Stimulated activated CD4-positive, alpha-beta T cell treated with anti-CD3 and anti-CD28 coated beads, Interleukin-1b, Interleukin-23, amount 100 ng/mL, for 24 hours (primary cell): Measurements from ENCODE around the gene UAP1L1.
"Not testable (repeated sequence)": the region's sequence is repeated elsewhere in the genome, so short reads cannot be mapped to it uniquely, and the experiment has no call there.

Experiments
- DNase-seq, 4 experiments: peaks; one replicate each; pipeline ENCODE4 v3.0.0-alpha.2; 2020; ENCODE audit warnings: low read depth in 4 of 4, low spot score in 1 of 4

UAP1L1 gene

GRCh38 chr9:137055385-137056364, 21.6 kb upstream of the UAP1L1 start:
- DNase-seq = no peak

GRCh38 chr9:137056739-137057415, 20.4 kb upstream of the UAP1L1 start:
- no peak for DNase-seq

- DNase-seq = no peak
Observed at GRCh38 chr9:137057545-137057944, 19.8 kb upstream of the UAP1L1 start.

GRCh38 chr9:137058521-137059234, 18.6 kb upstream of the UAP1L1 start:
- no peak for DNase-seq

GRCh38 chr9:137062384-137062783, 14.9 kb upstream of the UAP1L1 start:
- DNase-seq = no peak

- DNase-seq = not testable (repeated sequence)
Observed at GRCh38 chr9:137062798-137063197, 14.5 kb upstream of the UAP1L1 start.

GRCh38 chr9:137063311-137064026, 13.8 kb upstream of the UAP1L1 start:
- no peak for DNase-seq

GRCh38 chr9:137064027-137064879, 13.1 kb upstream of the UAP1L1 start:
- DNase-seq = peak in 2 of 4 experiments; percentile 43 to 59

GRCh38 chr9:137064880-137065164, 12.5 kb upstream of the UAP1L1 start:
- DNase-seq = no peak

GRCh38 chr9:137065336-137065967, 11.9 kb upstream of the UAP1L1 start:
- no peak for DNase-seq

- no peak for DNase-seq
Observed at GRCh38 chr9:137066096-137066861, 11.0 kb upstream of the UAP1L1 start.

- DNase-seq = peak; percentile 67 to 79 (median 72)
Observed at GRCh38 chr9:137067860-137068538, 9.3 kb upstream of the UAP1L1 start.

- DNase-seq = no peak
Observed at GRCh38 chr9:137068539-137069507, 8.5 kb upstream of the UAP1L1 start.

GRCh38 chr9:137069508-137070091, 7.7 kb upstream of the UAP1L1 start:
- DNase-seq = no peak

- DNase-seq = peak in 3 of 4 experiments; percentile 55 to 82 (median 73)
Observed at GRCh38 chr9:137070201-137070905, 7.0 kb upstream of the UAP1L1 start, which contains the start of gene SAPCD2. Gene SAPCD2, minus strand, starts transcription at chr9:137070557. Its CDS starts 97 bp downstream, at chr9:137070460.

- no peak for DNase-seq
Observed at GRCh38 chr9:137070906-137071275, 6.4 kb upstream of the UAP1L1 start.
